Neural crest cell (in vitro differentiated cells): ENCODE measurements around the gene CLCN5. TPM values are rescaled to one million over a fixed set of nuclear protein-coding genes. Genes with fewer than 3 reads are reported as not detected.

Experiments
- DNase-seq: peaks from one replicate; pipeline ENCODE4 v3.0.0; 2021; ENCODE audit warnings: low read depth, mixed read lengths, low spot score
- H3K27ac Mint-ChIP-seq: one replicate; pipeline ENCODE4 v1.8.0; 2021; ENCODE audit warnings: mild to moderate bottlenecking, mixed read lengths; ENCODE audit not compliant: unreplicated experiment
- H3K27me3 Mint-ChIP-seq: 2 replicates; pipeline ENCODE4 v1.8.0; 2021; ENCODE audit warnings: low read depth, mild to moderate bottlenecking, mixed read lengths
- H3K36me3 Mint-ChIP-seq: 2 replicates; pipeline ENCODE4 v1.8.0; 2021; ENCODE audit warnings: low read depth, mild to moderate bottlenecking, mixed read lengths
- H3K4me1 Mint-ChIP-seq: 2 replicates; pipeline ENCODE4 v1.8.0; 2021; ENCODE audit warnings: mixed read lengths
- H3K4me3 Mint-ChIP-seq: one replicate; pipeline ENCODE4 v1.8.0; 2021; ENCODE audit warnings: mild to moderate bottlenecking, mixed read lengths
- H3K9me3 Mint-ChIP-seq: 2 replicates; pipeline ENCODE4 v1.8.0; 2021; ENCODE audit warnings: mixed read lengths
- CTCF ChIP-seq: fragments of 200-600 bp; sonication (generic); conservative IDR thresholded peaks from 2 replicates; pipeline ENCODE4 v1.5.0; 2021; ENCODE audit warnings: antibody characterized with exemption, mild to moderate bottlenecking
- total RNA-seq: library from RNA; stranded (reverse); gene quantifications from 2 replicates; pipeline ENCODE4 v1.2.1, GENCODE V29; 2021

The CLCN5 gene
- total RNA-seq, 1 donor from 2014 or later: 16.7 TPM

- peaks cover 7% of the 10 kb centered on the region for H3K9me3 Mint-ChIP-seq
- DNase-seq: no peak
- H3K27ac Mint-ChIP-seq: no peak overlapping the region
- no peak for TF ChIP-seq CTCF
- no peak overlapping the region for H3K4me3 Mint-ChIP-seq
- peaks cover 6% of the 10 kb centered on the region for H3K36me3 Mint-ChIP-seq
- no peaks in the 10 kb centered on the region for H3K27me3 Mint-ChIP-seq
- no peaks in the 10 kb centered on the region for H3K4me1 Mint-ChIP-seq
These were observed 181.6 kb downstream of the CLCN5 start for GRCh38 chrX:50103866-50104566.

- H3K4me3 Mint-ChIP-seq: no peak overlapping the region
- no peaks in the 10 kb centered on the region for H3K27me3 Mint-ChIP-seq
- TF ChIP-seq CTCF: no peak
- no peak overlapping the region for H3K27ac Mint-ChIP-seq
- no peaks in the 10 kb centered on the region for H3K4me1 Mint-ChIP-seq
- H3K9me3 Mint-ChIP-seq: peaks cover 7% of the 10 kb centered on the region
- no peak for DNase-seq
- H3K36me3 Mint-ChIP-seq: peaks cover 6% of the 10 kb centered on the region
These were observed 183.8 kb downstream of the CLCN5 start for GRCh38 chrX:50106051-50106675.

- TF ChIP-seq CTCF: no peak
- Mint-ChIP-seq H3K4me1 (no peaks in the 10 kb centered on the region), H3K27me3 (no peaks in the 10 kb centered on the region), H3K36me3 (peaks cover 6% of the 10 kb centered on the region), H3K4me3 (no peak overlapping the region), H3K9me3 (peaks cover 7% of the 10 kb centered on the region), H3K27ac (no peak overlapping the region)
- no peak for DNase-seq
These were observed 185.1 kb downstream of the CLCN5 start for GRCh38 chrX:50107470-50107869.

GRCh38 chrX:50108264-50108663 is 185.9 kb downstream of the CLCN5 start:
- no peak for DNase-seq
- Mint-ChIP-seq H3K9me3 (peaks cover 3% of the 10 kb centered on the region), H3K36me3 (peaks cover 2% of the 10 kb centered on the region), H3K4me3 (no peak overlapping the region), H3K4me1 (no peaks in the 10 kb centered on the region), H3K27ac (no peak overlapping the region), H3K27me3 (no peaks in the 10 kb centered on the region)
- TF ChIP-seq CTCF: no peak

GRCh38 chrX:50111742-50112141 is 189.3 kb downstream of the CLCN5 start:
- Mint-ChIP-seq H3K36me3 (peaks cover 6% of the 10 kb centered on the region), H3K9me3 (peaks cover 12% of the 10 kb centered on the region), H3K27me3 (no peaks in the 10 kb centered on the region), H3K27ac (no peak overlapping the region), H3K4me1 (no peaks in the 10 kb centered on the region), H3K4me3 (no peak overlapping the region)
- DNase-seq: no peak
- TF ChIP-seq CTCF: no peak
